GM19351 (cell line): ENCODE measurements around the gene STMN1.

Source experiments
- ATAC-seq: cut with Tn5 transposase; IDR thresholded peaks from one replicate; pipeline ENCODE4 v1.9.1; 2021; ENCODE audit warnings: mild to moderate bottlenecking, moderate library complexity; ENCODE audit not compliant: unreplicated experiment

Gene STMN1

DNA sequence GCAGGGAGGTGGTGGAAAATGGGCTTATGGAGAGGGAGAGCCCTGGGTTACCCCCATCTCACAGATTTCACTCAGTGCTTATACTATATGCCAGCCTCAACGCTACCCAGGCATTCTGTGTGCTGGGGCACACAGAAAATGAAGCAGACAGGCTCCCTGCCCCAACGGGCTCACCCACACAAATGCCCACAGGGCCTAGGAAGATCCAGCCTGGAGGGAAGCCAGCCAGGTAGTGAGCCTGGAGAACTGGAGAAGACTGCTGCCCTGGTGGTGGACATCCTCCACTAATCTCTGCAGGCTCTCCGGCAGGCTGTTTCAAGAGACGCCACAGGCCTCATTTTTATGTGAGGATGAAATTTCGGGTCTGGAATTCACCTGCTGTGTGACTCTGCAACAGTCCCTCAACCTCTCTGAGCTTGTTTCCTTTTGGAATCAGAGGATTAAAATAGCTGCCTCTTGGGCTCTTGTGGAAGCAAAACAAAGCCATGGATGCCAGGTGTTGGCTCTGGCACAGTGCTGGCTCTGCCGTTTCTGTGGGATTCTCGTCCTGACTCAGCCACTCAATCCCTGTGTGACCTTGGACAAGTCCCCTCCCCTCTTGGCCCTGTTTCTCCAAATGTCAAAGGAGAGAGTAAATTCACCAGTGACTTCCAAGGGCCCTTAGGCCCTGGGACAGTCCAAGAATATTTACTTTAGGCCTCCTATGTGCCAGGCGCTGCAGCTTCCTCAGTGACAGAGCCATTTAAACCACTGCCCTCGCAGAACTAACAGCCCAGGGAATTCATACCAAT lies 34.3 kb downstream of the STMN1 start:
- ATAC-seq: no peak

DNA sequence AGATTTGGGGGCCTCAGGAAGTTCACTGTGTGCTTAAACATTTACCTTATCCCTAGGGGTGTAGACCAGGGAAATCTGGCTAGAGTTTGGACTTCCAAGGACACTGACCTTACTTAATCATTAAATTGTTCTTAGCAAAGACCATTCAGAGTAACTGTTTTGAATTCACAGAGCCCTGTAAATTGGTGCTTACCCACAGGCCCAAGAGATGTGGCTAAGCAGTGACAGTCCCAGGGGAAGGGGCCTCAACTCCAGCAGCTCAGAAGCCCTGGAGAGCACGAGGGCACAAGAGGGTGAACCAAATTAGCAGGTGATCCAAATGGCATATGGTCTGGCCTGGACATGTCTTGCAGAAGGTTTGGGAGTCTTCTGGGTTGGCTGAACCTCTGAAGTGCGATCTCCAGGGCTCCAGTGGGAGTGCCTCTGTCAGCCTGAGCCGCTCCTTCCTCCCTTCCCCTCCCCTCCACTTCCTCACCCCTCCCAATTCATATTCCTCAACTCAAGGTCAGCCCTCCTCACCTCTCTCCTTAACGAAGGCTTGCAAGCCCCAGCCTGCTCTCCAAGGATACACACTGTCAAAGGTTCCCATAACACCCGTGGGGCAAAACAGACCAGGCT lies 35.0 kb downstream of the STMN1 start:
- no peak for ATAC-seq

DNA sequence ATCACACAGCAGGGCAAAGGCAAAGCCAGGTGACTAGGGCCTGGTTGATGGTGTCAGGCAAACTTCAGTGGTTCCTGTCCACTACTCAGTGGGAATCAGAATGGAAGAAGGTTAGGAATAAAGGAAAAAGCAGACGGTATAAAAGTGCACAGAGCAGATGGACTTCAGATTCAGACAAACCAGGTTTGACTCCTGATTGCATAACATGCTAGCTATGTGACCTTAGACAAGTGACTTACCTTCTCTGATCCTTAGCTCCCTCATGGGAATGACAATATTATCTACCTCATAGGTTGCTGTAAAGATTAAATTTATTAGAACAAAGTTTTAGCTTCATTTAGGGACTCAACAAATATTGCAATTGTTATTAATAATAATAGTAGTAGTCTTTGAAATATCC lies 35.6 kb downstream of the STMN1 start:
- ATAC-seq: no peak

DNA sequence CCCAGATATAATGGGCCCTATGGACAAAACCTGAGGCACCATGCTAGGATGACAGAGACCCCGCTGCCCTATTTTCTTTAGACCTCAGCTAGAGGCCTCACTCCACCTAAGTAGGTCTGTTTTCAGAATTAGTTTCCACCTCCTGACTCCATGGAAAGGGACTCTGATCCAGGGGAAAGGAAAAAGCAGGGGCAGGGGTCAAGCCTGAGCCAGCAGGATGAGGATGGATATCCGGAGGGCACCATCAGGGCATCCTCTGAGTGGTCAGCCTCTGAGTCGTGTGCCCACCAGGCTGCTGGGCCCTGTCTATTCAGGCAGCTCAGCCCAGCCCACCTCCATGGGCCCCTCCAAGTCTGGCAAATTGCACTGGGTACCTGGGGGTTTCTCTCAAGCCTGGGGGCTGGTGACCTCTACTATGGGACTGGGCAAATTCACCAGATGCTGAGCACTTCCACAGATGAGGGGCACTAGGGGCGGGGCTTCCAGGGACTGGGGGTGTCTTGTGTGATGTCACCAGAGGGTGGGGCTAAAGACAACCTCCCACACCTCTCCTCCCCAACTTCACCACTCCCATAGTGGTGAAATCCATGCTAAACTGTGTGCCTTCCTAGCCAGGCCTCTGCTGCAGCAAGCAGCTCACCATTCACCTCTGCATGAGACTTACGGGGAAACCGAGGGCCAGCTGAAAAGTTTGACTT lies 36.2 kb downstream of the STMN1 start:
- no peak for ATAC-seq

DNA sequence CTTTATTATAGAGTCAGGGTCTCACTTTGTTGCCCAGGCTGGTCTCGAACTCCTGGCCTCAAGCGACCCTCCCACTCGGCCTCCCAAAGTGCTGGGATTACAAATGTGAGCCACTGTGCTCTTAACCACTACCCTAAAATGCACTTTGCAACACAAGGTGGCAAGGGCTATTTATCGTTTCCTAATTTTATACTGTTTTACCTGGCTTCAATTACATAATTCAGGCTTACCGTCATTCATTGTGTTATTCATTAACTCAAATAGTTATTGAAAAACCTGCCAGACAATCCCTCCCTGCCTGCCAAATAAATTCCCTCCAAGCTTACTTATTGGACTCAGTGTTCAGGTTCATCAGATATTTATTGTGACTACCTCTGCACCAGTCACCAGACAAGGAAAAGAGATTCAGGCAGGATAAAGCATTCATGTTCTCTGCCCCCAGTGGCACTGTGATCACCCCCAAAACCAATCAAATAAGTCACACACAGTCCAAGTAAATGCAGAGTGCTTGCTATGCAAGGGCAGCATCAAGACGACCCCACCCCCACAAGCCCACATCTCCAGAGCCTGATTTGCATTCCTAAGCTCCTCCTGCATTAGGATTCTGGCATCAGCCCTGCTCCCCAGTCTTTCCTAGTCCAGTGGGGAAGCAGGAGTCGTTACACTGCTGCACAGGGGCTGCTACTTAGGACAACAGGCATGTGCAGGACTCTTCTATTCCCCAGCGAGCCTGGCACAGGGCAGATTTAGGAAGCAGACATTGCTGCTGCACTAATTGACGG lies 38.8 kb downstream of the STMN1 start:
- no peak for ATAC-seq

DNA sequence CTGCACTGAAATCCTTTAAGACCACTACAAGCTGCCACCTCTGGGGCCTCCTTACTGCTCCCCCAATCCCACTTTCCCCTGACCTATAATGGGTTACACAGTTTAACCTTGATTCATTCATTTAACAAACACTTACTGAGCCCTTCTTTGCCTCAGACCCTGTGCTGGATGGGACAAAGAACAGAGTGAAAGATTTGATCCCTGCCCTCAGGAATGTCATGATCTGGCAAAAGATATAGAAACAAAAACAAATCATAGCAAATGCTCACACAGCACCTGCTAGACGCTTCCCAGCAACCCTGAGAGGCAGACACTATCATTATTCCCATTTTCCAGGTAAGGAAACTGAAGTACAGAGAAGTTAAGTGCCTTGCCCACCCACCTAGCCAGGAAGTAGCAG lies 39.9 kb downstream of the STMN1 start:
- ATAC-seq: no peak

DNA sequence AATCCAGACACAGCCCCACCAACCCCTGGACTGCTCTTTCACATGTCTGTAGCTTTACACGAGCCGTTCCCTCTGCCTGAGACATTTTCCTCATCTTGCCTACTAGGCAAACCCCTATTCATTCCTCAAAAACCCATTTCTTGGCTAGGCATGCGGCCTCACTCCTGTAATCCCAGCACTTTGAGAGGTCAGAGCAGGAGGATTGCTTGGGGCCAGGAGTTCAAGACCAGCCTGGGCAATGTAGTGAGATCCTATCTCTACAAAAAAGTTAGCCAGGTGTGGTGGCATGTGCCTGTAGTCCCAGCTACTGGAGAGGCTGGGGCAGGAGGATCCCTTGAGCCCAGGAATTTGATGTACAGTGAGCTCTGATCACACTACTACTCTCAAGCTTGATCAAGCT lies 41.8 kb downstream of the STMN1 start:
- ATAC-seq: no peak

DNA sequence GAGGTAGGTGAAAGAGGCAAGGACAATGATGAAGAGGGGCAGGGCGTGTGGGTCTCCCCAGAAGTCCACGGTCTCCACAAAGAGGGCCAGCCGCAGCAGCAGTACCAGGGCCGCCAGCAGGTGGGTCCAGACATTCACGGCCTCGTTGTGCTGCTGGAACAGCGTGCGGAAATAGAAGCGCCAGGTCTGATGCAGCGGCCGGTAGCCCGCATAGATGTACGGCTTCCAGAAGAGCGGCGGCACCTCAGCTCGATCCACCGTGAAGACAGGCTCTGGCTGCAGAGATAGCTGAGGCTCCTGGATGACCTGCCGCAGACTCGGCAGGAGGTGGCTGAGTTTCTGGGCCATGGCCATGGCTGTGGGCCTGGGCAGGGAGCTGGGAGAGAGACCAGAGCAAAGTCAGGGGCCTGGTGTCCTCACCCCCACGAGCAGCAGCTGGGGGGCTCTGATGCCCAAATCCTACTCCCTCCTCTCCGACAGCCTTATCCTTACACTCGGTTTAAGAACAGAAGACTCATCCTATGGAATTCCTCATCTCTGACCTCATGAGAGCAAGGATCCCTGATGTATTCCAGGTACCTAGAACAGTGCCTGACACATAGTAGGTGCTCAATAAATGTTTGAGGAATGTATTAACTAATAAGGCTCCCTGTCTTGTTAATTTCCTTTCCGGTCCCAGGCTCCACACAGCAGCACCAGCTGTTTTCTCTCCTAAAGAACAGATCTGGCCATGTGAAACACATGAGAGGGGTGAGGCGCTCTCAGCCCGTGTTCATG lies 42.5 kb downstream of the STMN1 start:
- no peak for ATAC-seq

DNA sequence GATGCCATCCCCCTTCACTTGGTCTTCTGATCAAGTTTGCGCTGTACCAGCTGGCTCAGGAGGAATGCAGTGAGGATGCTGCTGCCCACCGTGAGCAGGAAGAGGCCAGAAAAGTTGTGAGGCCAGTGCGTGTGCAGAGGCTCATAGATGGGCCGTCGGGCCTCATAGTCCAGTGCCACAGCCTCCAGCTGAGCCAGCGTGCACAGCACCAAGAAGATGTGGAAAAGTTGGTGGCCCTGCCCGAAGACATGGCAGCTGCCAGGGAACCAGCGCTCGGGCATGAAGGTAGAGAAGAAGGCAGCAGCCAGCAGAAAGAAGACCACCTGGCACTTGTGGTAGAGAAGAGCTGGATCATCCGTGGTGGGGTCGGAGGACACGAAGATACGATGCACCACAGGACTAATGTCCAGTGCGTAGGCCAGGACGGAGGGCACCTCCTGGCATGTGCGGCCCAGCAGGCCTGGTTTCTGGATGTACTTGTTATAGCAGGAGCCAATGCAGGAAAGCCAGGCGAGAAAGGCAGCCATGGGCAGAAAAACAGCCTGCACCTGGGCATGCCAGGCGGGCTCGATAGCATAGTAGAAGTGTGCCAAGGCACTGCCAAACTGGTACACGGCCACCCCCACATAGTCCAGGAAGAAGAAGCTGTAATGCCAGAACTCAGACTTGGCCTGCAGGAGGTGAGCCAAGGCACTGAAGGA lies 43.3 kb downstream of the STMN1 start:
- no peak for ATAC-seq

DNA sequence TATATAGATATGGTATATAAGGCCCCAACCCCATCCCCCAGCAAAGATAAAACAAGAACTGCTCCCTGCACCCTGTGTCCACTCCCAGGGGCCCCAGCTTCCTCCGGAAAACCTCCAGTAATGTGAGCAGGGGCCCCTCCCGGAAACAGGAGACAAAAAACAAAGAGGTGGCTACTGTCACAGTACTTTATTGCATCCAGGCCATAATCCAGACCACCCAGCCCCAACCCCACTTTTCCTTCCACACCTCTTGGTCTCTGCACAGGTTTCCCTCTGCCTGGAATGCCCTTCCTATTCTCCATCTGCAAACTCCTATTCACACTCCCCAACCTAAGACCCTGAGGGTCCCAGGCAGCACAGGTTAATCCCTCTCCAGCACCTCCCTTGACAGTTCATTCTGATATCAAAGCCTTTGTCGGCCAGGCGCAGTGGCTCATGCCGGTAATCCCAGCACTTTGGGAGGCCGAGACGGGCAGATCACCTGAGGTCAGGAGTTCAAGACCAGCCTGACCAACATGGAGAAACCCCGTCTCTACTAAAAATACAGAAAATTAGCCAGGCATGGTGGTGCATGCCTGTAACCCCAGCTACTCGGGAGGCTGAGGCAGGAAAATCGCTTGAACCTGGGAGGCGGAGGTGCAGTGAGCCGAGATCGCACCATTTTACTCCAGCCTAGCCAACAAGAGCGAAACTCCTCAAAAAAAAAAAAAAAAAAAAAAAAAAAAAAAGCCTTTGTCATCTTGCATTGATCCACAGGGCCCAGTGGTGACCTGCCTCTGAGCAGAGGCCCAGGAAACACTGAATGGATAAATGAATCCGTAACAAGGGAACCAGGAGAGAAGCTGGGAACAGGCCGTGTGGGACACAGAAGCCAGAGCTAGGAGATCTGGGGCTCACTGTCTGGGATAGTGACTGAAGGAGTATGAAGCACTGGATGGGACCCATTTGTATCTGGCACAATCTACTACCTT lies 44.6 kb downstream of the STMN1 start:
- no peak for ATAC-seq

DNA sequence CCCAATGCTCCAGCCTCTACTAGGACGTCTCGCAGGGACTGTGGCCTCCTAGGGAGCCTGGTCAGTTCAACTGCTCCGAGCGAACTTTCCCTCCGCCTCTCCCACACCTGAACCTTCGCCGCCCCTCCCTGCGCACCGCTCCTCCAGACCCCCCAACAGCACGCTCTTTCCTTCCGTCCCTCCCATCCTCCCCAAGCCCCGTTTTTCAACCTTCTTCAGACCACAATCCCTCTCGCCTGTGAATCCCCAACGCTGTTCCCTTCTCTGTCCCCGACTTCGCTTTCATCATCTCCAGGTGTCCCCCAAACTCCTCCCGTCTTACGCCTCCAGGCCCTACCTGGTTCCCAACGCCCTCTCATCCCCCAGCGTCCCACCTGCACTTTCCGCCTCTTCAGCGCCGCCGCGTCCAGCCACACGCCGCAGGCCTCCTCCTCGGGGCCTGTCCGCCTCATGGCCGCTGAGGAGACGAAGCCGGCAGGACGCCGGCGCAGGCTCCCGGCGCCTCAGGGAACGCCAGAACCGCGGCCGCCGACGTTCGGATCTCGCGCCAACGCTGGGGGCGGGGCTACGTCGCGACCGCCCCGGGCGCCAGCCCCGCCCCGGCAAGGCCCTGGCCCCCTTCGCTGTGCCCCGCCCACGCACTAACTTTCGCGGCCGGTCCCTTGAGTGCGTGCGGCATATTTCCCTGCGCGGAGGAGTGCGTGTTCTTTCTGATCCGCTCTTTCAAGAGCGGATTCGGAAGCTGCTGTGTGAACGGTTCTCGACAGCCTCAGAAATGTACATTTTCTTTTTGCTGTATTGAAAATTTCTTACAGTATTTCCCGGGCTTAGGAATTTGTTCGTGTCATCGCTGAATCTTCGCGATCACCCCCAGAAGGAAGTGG lies 47.1 kb downstream of the STMN1 start, which contains the start of gene AUNIP:
Gene AUNIP, minus strand, starts transcription at position 552 of the 884 bp plus-strand sequence. Its CDS starts 100 bp downstream, at position 452.
- ATAC-seq: peak; percentile 84

DNA sequence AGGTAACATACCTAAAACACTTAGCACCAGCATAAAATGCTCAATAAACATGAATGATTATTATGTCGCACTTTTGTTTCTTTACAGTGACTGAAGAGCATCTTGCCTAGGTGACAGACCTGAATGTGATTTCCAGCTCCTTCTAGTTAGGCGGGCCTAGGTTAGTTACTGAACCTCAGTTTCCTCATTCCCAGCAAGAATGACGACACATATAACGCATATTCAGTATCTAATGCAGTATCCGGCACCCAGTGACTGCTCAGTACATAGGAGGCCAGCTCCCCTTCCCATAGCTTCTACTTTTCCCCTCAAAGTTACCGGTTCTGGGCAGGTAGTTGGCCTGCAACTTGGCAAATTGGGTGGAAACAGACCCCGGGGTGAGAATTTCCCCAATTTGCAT lies 47.7 kb downstream of the STMN1 start:
- ATAC-seq: no peak

DNA sequence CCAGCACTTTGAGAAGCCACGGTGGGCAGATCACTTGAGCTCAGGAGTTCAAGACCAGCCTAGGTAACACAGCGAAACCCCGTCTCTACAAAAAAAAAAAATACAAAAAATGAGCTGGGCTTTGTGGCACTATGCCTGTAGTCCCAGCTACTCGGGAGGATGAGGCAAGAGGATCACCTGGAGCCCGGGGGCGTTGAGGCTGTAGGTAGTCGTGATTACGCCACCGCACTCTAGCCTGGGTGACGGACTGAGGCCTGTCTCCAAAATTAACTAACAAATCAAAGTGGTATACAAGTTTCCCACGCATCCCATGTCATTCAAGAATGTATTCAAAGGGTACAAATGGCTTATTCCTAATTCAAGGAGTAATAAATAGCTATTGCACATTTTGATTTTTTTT lies 49.4 kb downstream of the STMN1 start:
- ATAC-seq: no peak

DNA sequence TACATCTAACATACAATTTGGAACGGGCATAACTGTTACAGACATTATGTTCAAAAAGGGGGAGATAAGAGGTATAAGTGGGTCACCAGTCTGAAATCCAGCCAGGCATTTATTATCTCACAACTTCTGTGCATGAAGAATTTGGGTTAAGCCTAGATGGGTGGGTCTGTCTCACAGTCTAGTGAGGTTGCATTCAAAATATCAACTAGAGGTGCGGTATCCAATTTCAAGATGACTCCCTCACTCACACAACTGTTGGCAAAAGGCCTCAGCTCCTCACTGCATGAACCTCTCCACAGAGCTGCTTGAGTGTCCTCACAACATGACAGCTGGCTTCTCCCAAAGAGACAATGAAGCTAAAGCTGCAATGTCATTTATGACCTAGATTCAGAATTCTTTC lies 51.7 kb downstream of the STMN1 start:
- ATAC-seq: no peak
